ENCODE results near the gene MYO15A.

MYO15A gene

DNA sequence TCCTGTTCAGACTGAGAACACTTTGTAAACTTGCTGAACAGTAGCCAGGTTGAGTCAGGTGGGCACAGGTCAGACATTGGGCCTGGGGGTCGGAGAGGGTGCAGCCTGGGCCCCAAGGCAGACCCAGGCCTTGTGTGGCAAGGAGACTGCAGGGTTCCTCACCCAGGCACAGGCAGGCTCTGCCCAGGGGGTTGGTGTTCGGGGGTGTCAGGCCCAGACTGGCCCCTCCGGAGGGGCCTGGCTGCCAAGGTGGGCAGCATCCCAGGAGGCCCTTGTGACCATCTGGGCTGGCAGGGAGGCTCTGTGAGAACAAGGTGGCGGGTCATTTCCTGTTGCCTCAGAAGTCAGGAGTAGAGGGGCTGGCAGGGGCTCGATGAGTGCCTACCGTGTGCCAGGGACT lies 585 bp upstream of the MYO15A start:
- H3K4me1 ChIP-seq (ENCODE audit: control insufficient read depth, insufficient read depth, low read length): no peaks in the 10 kb centered on the region

GRCh38 chr17:18109935-18110485 lies 1.5 kb downstream of the MYO15A start:
- Histone ChIP-seq H3K9ac (ENCODE audit: low read length) (no peak overlapping the region), H3K27me3 (ENCODE audit: control insufficient read depth, insufficient read depth, low read length) (peaks cover 4% of the 10 kb centered on the region), H3K4me1 (ENCODE audit: control insufficient read depth, insufficient read depth, low read length) (no peaks in the 10 kb centered on the region), H3K4me3 (ENCODE audit: low read length) (no peak overlapping the region), H3K36me3 (ENCODE audit: control insufficient read depth, insufficient read depth, low read length) (no peaks in the 10 kb centered on the region), H3K9me3 (ENCODE audit: control insufficient read depth, low read length) (no peaks in the 10 kb centered on the region)

More for the DNA sequence above, 585 bp upstream of the MYO15A start:
- no peaks in the 10 kb centered on the region for H3K36me3 ChIP-seq (ENCODE audit: control insufficient read depth, insufficient read depth, low read length)
- no peak overlapping the region for H3K4me3 ChIP-seq (ENCODE audit: low read length)
- no peak overlapping the region for H3K9ac ChIP-seq (ENCODE audit: low read length)
- no peaks in the 10 kb centered on the region for H3K9me3 ChIP-seq (ENCODE audit: control insufficient read depth, low read length)
- peaks cover 4% of the 10 kb centered on the region for H3K27me3 ChIP-seq (ENCODE audit: control insufficient read depth, insufficient read depth, low read length)

GRCh38 chr17:18110636-18111145 lies 2.1 kb downstream of the MYO15A start:
- H3K4me3 ChIP-seq (ENCODE audit: low read length): no peak overlapping the region
- H3K36me3 ChIP-seq (ENCODE audit: control insufficient read depth, insufficient read depth, low read length): no peaks in the 10 kb centered on the region
- no peak overlapping the region for H3K9ac ChIP-seq (ENCODE audit: low read length)
- no peaks in the 10 kb centered on the region for H3K4me1 ChIP-seq (ENCODE audit: control insufficient read depth, insufficient read depth, low read length)
- H3K27me3 ChIP-seq (ENCODE audit: control insufficient read depth, insufficient read depth, low read length): peaks cover 4% of the 10 kb centered on the region
- no peaks in the 10 kb centered on the region for H3K9me3 ChIP-seq (ENCODE audit: control insufficient read depth, low read length)

DNA sequence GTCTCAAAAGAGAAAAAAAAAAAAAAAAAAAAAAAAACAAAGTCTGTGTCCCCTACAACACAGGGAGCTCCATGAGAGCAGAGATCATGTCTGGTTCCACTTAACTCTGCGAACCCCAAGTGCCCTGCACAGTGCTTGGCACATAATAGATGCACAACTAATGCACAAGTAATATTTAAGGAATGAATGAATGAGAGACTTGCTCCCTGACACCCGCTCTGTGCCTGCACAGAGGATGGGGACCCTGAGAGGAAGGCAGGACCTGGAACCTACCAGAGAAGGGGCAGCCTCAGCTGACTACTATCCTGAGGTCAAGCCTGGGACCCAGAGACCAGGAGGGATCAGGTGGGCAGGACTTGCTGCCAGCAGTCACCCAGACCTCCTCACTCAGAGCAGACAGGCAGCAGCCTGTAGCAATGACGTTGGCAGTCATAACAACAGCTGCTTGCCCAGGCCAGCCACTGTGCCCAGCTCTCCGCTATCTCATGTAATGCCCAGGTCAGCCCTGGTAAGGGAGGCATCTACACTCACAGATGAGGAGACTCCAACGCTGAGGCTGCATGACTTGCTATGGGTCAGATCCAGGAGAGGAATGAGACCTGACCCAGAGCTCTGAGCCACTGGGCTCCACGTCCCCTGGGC lies 2.9 kb downstream of the MYO15A start:
- H3K9ac ChIP-seq (ENCODE audit: low read length): no peak overlapping the region
- no peaks in the 10 kb centered on the region for H3K4me1 ChIP-seq (ENCODE audit: control insufficient read depth, insufficient read depth, low read length)
- no peak overlapping the region for H3K4me3 ChIP-seq (ENCODE audit: low read length)

GRCh38 chr17:18115517-18115916 lies 7.0 kb downstream of the MYO15A start:
- no peaks in the 10 kb centered on the region for H3K4me1 ChIP-seq (ENCODE audit: control insufficient read depth, insufficient read depth, low read length)

More for the DNA sequence above, 2.9 kb downstream of the MYO15A start:
- no peaks in the 10 kb centered on the region for H3K36me3 ChIP-seq (ENCODE audit: control insufficient read depth, insufficient read depth, low read length)
- no peaks in the 10 kb centered on the region for H3K9me3 ChIP-seq (ENCODE audit: control insufficient read depth, low read length)
- H3K27me3 ChIP-seq (ENCODE audit: control insufficient read depth, insufficient read depth, low read length): peaks cover 4% of the 10 kb centered on the region

DNA sequence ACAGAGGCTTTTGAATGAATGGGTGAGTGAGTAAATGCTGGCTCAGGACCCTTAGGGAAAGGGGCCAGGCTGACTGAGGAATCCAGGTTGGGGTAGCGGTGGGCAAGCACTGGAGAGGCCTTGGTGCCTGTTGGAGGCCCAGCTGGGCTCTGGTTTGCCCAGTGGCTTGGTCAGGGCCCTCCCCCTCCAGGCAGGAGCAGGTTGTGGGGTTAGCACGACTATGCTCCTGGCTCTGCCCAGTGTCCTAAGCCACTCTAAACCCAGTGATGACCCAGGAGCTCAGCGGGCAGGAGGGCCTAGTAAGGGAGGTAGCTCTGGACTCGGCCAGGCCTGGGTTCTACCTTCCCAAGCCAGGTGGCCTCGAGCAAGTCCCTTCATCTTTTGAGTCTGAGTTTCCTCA lies 7.5 kb downstream of the MYO15A start:
- Histone ChIP-seq H3K9ac (ENCODE audit: low read length) (no peak overlapping the region), H3K4me1 (ENCODE audit: control insufficient read depth, insufficient read depth, low read length) (no peaks in the 10 kb centered on the region), H3K27me3 (ENCODE audit: control insufficient read depth, insufficient read depth, low read length) (no peaks in the 10 kb centered on the region), H3K9me3 (ENCODE audit: control insufficient read depth, low read length) (no peaks in the 10 kb centered on the region), H3K36me3 (ENCODE audit: control insufficient read depth, insufficient read depth, low read length) (no peaks in the 10 kb centered on the region), H3K4me3 (ENCODE audit: low read length) (no peak overlapping the region)

More at GRCh38 chr17:18115517-18115916, 7.0 kb downstream of the MYO15A start:
- H3K36me3 ChIP-seq (ENCODE audit: control insufficient read depth, insufficient read depth, low read length): no peaks in the 10 kb centered on the region
- H3K9me3 ChIP-seq (ENCODE audit: control insufficient read depth, low read length): no peaks in the 10 kb centered on the region
- no peak overlapping the region for H3K9ac ChIP-seq (ENCODE audit: low read length)
- no peak overlapping the region for H3K4me3 ChIP-seq (ENCODE audit: low read length)
- peaks cover 2% of the 10 kb centered on the region for H3K27me3 ChIP-seq (ENCODE audit: control insufficient read depth, insufficient read depth, low read length)

- Histone ChIP-seq H3K4me3 (ENCODE audit: low read length) (no peak overlapping the region), H3K4me1 (ENCODE audit: control insufficient read depth, insufficient read depth, low read length) (no peaks in the 10 kb centered on the region), H3K36me3 (ENCODE audit: control insufficient read depth, insufficient read depth, low read length) (no peaks in the 10 kb centered on the region), H3K9ac (ENCODE audit: low read length) (no peak overlapping the region), H3K9me3 (ENCODE audit: control insufficient read depth, low read length) (no peaks in the 10 kb centered on the region), H3K27me3 (ENCODE audit: control insufficient read depth, insufficient read depth, low read length) (no peaks in the 10 kb centered on the region)
Measured at GRCh38 chr17:18117533-18117932, 9.0 kb downstream of the MYO15A start.

- H3K27me3 ChIP-seq (ENCODE audit: control insufficient read depth, insufficient read depth, low read length): no peaks in the 10 kb centered on the region
- no peak overlapping the region for H3K9ac ChIP-seq (ENCODE audit: low read length)
- H3K4me1 ChIP-seq (ENCODE audit: control insufficient read depth, insufficient read depth, low read length): no peaks in the 10 kb centered on the region
- H3K9me3 ChIP-seq (ENCODE audit: control insufficient read depth, low read length): no peaks in the 10 kb centered on the region
- H3K36me3 ChIP-seq (ENCODE audit: control insufficient read depth, insufficient read depth, low read length): no peaks in the 10 kb centered on the region
- H3K4me3 ChIP-seq (ENCODE audit: low read length): no peak overlapping the region
Measured at GRCh38 chr17:18117982-18118975, 9.7 kb downstream of the MYO15A start.

GRCh38 chr17:18119166-18119745 lies 10.7 kb downstream of the MYO15A start:
- no peaks in the 10 kb centered on the region for H3K9me3 ChIP-seq (ENCODE audit: control insufficient read depth, low read length)
- H3K4me1 ChIP-seq (ENCODE audit: control insufficient read depth, insufficient read depth, low read length): no peaks in the 10 kb centered on the region
- no peak overlapping the region for H3K4me3 ChIP-seq (ENCODE audit: low read length)
- H3K9ac ChIP-seq (ENCODE audit: low read length): no peak overlapping the region
- H3K36me3 ChIP-seq (ENCODE audit: control insufficient read depth, insufficient read depth, low read length): no peaks in the 10 kb centered on the region
- no peaks in the 10 kb centered on the region for H3K27me3 ChIP-seq (ENCODE audit: control insufficient read depth, insufficient read depth, low read length)

GRCh38 chr17:18119938-18120337 lies 11.4 kb downstream of the MYO15A start:
- Histone ChIP-seq H3K4me1 (ENCODE audit: control insufficient read depth, insufficient read depth, low read length) (no peaks in the 10 kb centered on the region), H3K36me3 (ENCODE audit: control insufficient read depth, insufficient read depth, low read length) (no peaks in the 10 kb centered on the region), H3K9ac (ENCODE audit: low read length) (no peak overlapping the region), H3K27me3 (ENCODE audit: control insufficient read depth, insufficient read depth, low read length) (no peaks in the 10 kb centered on the region), H3K4me3 (ENCODE audit: low read length) (no peak overlapping the region), H3K9me3 (ENCODE audit: control insufficient read depth, low read length) (no peaks in the 10 kb centered on the region)

GRCh38 chr17:18120461-18121017 lies 12.0 kb downstream of the MYO15A start:
- H3K9ac ChIP-seq (ENCODE audit: low read length): no peak overlapping the region
- H3K4me1 ChIP-seq (ENCODE audit: control insufficient read depth, insufficient read depth, low read length): no peaks in the 10 kb centered on the region
- H3K27me3 ChIP-seq (ENCODE audit: control insufficient read depth, insufficient read depth, low read length): no peaks in the 10 kb centered on the region
- H3K9me3 ChIP-seq (ENCODE audit: control insufficient read depth, low read length): no peaks in the 10 kb centered on the region
- H3K4me3 ChIP-seq (ENCODE audit: low read length): no peak overlapping the region
- H3K36me3 ChIP-seq (ENCODE audit: control insufficient read depth, insufficient read depth, low read length): no peaks in the 10 kb centered on the region
